ENCODE data around the gene KDM8.

The KDM8 gene

GRCh38 chr16:27208081-27208680 lies 4.9 kb downstream of the KDM8 start:
- Histone ChIP-seq H3K4me2 (peak overlapping the region in 9 of 11 experiments; percentile 55 to 98 (median 95); a peak in 16 of 22 replicates), H3K27me3 (peaks cover 0 to 3% (median 0%) of the 10 kb centered on the region in 11 experiments; a peak in 1 of 22 replicates), H4K20me1 (no peaks in the 10 kb centered on the region), H3K9ac (no peak overlapping the region), H3K4me1 (peaks cover 28 to 75% (median 61%) of the 10 kb centered on the region in 10 experiments), H3K9me3 (replicated peaks in 1 of 11) (no peaks in the 10 kb centered on the region), H3K4me3 (no peak overlapping the region), H3K27ac (peak overlapping the region in 6 of 11 experiments; percentile 89 to 99 (median 96); a peak in 12 of 22 replicates), H3K36me3 (peaks cover 12 to 40% (median 24%) of the 10 kb centered on the region in 11 experiments)
- no peak for TF ChIP-seq Cebpa-rat (IDR thresholded peaks at IDR 0.05)

GRCh38 chr16:27208796-27209195 lies 5.5 kb downstream of the KDM8 start:
- no peaks in the 10 kb centered on the region for H3K9me3 ChIP-seq (replicated peaks in 1 of 11)
- H3K9ac ChIP-seq = no peak overlapping the region
- H3K36me3 ChIP-seq = peaks cover 12 to 40% (median 24%) of the 10 kb centered on the region in 11 experiments
- H4K20me1 ChIP-seq = no peaks in the 10 kb centered on the region
- H3K4me3 ChIP-seq = no peak overlapping the region
- H3K27ac ChIP-seq = peak overlapping the region in 4 of 11 experiments; percentile 89 to 99 (median 96); a peak in 7 of 22 replicates
- peaks cover 28 to 80% (median 67%) of the 10 kb centered on the region in 10 experiments for H3K4me1 ChIP-seq
- TF ChIP-seq Cebpa-rat (IDR thresholded peaks at IDR 0.05) = no peak
- peak overlapping the region in 6 of 11 experiments; percentile 81 to 98 (median 96); a peak in 12 of 22 replicates for H3K4me2 ChIP-seq
- H3K27me3 ChIP-seq = peaks cover 0 to 10% (median 0%) of the 10 kb centered on the region in 11 experiments; a peak in 1 of 22 replicates

GRCh38 chr16:27209591-27209990 lies 6.3 kb downstream of the KDM8 start:
- Histone ChIP-seq H3K36me3 (peaks cover 12 to 40% (median 24%) of the 10 kb centered on the region in 11 experiments), H3K9ac (no peak overlapping the region), H4K20me1 (no peaks in the 10 kb centered on the region), H3K4me1 (peaks cover 23 to 81% (median 69%) of the 10 kb centered on the region in 10 experiments), H3K27me3 (peaks cover 0 to 12% (median 0%) of the 10 kb centered on the region in 11 experiments; a peak in 1 of 22 replicates), H3K4me2 (no peak overlapping the region), H3K4me3 (no peak overlapping the region), H3K9me3 (replicated peaks in 1 of 11) (no peaks in the 10 kb centered on the region), H3K27ac (peak overlapping the region in 2 of 11 experiments; percentile 19 to 89; a peak in 3 of 22 replicates)
- TF ChIP-seq Cebpa-rat (IDR thresholded peaks at IDR 0.05) = no peak

- Histone ChIP-seq H3K4me1 (peaks cover 17 to 79% (median 65%) of the 10 kb centered on the region in 10 experiments), H3K36me3 (peaks cover 12 to 44% (median 25%) of the 10 kb centered on the region in 11 experiments)
These were observed 6.8 kb downstream of the KDM8 start for GRCh38 chr16:27210174-27210573.

GRCh38 chr16:27211026-27211425 lies 7.7 kb downstream of the KDM8 start:
- Histone ChIP-seq H3K9ac (peak overlapping the region in 1 of 11 experiments; percentile 23; a peak in 1 of 22 replicates), H4K20me1 (no peaks in the 10 kb centered on the region), H3K36me3 (peaks cover 18 to 53% (median 28%) of the 10 kb centered on the region in 11 experiments), H3K27me3 (peaks cover 0 to 12% (median 0%) of the 10 kb centered on the region in 11 experiments; a peak in 1 of 22 replicates), H3K9me3 (replicated peaks in 1 of 11) (no peaks in the 10 kb centered on the region), H3K4me3 (no peak overlapping the region), H3K4me2 (peak overlapping the region in 2 of 11 experiments; percentile 21 to 22; a peak in 4 of 22 replicates), H3K4me1 (peaks cover 13 to 71% (median 57%) of the 10 kb centered on the region in 10 experiments; a peak in 19 of 20 replicates), H3K27ac (no peak overlapping the region; a peak in 1 of 22 replicates)
- TF ChIP-seq Cebpa-rat (IDR thresholded peaks at IDR 0.05) = no peak

More at GRCh38 chr16:27210174-27210573, 6.8 kb downstream of the KDM8 start:
- peak overlapping the region in 3 of 11 experiments; percentile 4 to 19 (median 10); a peak in 6 of 22 replicates for H3K27ac ChIP-seq
- H3K4me2 ChIP-seq = no peak overlapping the region
- H4K20me1 ChIP-seq = no peaks in the 10 kb centered on the region
- no peak overlapping the region for H3K4me3 ChIP-seq
- H3K9ac ChIP-seq = no peak overlapping the region
- H3K27me3 ChIP-seq = peaks cover 0 to 12% (median 0%) of the 10 kb centered on the region in 11 experiments; a peak in 1 of 22 replicates
- TF ChIP-seq Cebpa-rat (IDR thresholded peaks at IDR 0.05) = no peak
- H3K9me3 ChIP-seq (replicated peaks in 1 of 11) = no peaks in the 10 kb centered on the region

GRCh38 chr16:27214084-27214961 lies 11.0 kb downstream of the KDM8 start:
- H4K20me1 ChIP-seq = no peaks in the 10 kb centered on the region; a peak in 1 of 22 replicates
- peaks cover 18 to 71% (median 33%) of the 10 kb centered on the region in 11 experiments for H3K36me3 ChIP-seq
- peak overlapping the region in 4 of 11 experiments; percentile 0 to 23 (median 14); a peak in 4 of 22 replicates for H3K9ac ChIP-seq
- no peak overlapping the region for H3K4me3 ChIP-seq
- H3K9me3 ChIP-seq (replicated peaks in 1 of 11) = no peaks in the 10 kb centered on the region
- H3K27me3 ChIP-seq = peaks cover 0 to 12% (median 0%) of the 10 kb centered on the region in 11 experiments; a peak in 1 of 22 replicates
- TF ChIP-seq Cebpa-rat (IDR thresholded peaks at IDR 0.05) = no peak
- H3K4me2 ChIP-seq = peak overlapping the region in 9 of 11 experiments; percentile 36 to 83 (median 71); a peak in 17 of 22 replicates
- peaks cover 0 to 51% (median 42%) of the 10 kb centered on the region in 10 experiments; a peak in 17 of 20 replicates for H3K4me1 ChIP-seq
- H3K27ac ChIP-seq = no peak overlapping the region

GRCh38 chr16:27215660-27216059 lies 12.3 kb downstream of the KDM8 start:
- Histone ChIP-seq H3K4me1 (peaks cover 0 to 63% (median 53%) of the 10 kb centered on the region in 10 experiments; a peak in 17 of 20 replicates), H3K9me3 (replicated peaks in 1 of 11) (no peaks in the 10 kb centered on the region), H3K36me3 (peaks cover 9 to 70% (median 24%) of the 10 kb centered on the region in 11 experiments), H3K4me3 (no peak overlapping the region), H4K20me1 (no peaks in the 10 kb centered on the region; a peak in 1 of 22 replicates), H3K9ac (no peak overlapping the region), H3K27me3 (peaks cover 0 to 12% (median 0%) of the 10 kb centered on the region in 11 experiments; a peak in 1 of 22 replicates), H3K4me2 (no peak overlapping the region), H3K27ac (no peak overlapping the region)
- no peak for TF ChIP-seq Cebpa-rat (IDR thresholded peaks at IDR 0.05)

- no peak overlapping the region for H3K9ac ChIP-seq
- H3K4me2 ChIP-seq = no peak overlapping the region
- H3K4me3 ChIP-seq = no peak overlapping the region
- peaks cover 0 to 65% (median 52%) of the 10 kb centered on the region in 10 experiments; a peak in 17 of 20 replicates for H3K4me1 ChIP-seq
- no peak overlapping the region for H3K27ac ChIP-seq
- H3K27me3 ChIP-seq = peaks cover 0 to 12% (median 0%) of the 10 kb centered on the region in 11 experiments; a peak in 1 of 22 replicates
- no peaks in the 10 kb centered on the region for H3K9me3 ChIP-seq (replicated peaks in 1 of 11)
- peaks cover 6 to 67% (median 16%) of the 10 kb centered on the region in 11 experiments; a peak in 17 of 22 replicates for H3K36me3 ChIP-seq
- TF ChIP-seq Cebpa-rat (IDR thresholded peaks at IDR 0.05) = no peak
- peaks cover 0 to 5% (median 0%) of the 10 kb centered on the region in 11 experiments; a peak in 1 of 22 replicates for H4K20me1 ChIP-seq
These were observed 13.1 kb downstream of the KDM8 start for GRCh38 chr16:27216297-27216885.
